Stimulated activated CD4-positive, alpha-beta T cell treated with anti-CD3 and anti-CD28 coated beads, TNF-alpha, amount 100 ng/mL, for 24 hours (primary cell): ENCODE results near the gene ATP1A1.
A peak's percentile ranks its signal among the peaks of the same experiment; 100 is the strongest.

Experiments used
- DNase-seq, 3 experiments: peaks; one replicate each; pipeline ENCODE4 v3.0.0-alpha.2; 2020; ENCODE audit warnings: low read depth in 3 of 3

ATP1A1 gene

DNA sequence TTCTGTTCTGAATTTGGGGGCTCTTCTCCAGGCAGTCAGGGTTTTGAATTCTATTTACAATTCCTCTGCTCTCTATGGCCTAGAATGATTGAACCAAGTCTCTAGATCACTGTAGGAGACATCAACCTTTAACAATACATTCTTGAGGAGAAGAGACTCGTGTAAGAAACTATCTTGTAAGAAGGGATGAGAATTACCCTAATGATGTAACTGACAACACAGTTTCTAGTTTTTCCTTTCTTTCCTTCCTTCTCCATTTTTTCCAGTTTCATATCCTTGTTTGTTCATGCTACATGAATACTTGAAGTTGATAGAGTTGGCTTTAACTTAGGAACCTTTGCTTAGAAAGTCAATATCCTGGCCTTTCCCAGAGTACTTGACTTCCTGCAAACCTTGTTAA lies 1.3 kb upstream of the ATP1A1 start:
- no peak for DNase-seq

DNA sequence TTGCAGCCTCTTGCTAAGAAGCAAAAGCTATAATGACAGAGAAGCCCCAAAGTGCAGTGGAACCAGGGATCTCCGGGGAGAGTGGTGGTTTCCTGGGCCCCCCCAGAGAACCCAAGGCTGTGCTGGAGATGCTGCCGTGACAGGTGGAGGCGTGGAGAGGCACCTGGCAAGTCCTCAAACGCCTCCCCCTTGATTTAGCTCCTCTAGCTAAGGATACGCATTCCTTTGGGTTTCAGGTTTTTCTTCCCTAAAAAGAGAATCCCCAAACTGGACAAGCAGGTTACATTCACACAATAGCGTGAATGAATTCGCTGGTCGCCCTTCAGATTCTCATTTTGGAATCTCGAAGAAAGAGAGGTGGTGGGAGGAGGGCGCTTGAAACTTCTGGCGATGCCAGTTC lies 853 bp upstream of the ATP1A1 start:
- DNase-seq: no peak

DNA sequence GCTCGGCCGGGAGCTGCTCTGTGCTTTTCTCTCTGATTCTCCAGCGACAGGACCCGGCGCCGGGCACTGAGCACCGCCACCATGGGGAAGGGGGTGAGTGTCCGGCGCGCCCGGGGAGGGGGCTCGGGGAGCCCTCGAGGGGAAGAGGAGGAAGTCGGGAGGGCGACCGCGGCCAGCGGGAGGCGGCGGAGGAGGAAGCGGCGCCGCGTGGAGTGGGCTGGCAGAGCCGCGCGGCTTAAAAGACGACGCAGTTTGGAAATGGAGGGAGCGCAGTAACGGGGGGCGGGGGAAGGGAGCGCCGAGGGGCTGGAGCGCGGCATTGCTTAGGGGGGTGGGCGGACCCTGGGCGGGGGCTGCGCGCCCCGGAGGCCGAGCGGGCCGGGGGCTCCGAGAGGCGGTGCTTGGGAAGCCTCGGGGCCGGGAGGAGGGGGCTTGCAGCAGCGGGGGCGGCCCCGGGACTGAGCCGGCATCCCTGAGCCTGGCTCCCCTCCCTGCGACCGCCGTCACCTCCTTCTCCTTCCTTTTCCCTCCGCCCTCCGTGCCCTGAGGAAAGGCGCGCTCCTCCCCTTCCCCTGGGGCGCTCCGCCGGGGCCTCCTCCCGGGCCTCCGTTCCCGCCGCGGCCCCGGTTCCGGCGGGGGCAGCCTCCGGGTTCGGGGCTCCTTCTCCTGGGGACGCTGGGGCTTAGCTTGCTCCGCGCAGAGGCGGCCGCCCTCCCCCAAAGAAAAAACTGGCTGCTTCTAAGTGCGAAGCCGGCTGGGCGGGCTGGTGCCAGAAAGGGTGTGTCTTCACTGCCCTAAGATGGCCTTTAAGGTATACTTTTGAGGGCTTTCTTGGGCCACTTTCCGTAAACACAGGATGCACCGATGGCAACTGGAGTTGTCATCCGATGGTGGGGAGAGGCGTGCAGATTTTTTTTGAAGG lies 648 bp downstream of the ATP1A1 start:
- peak in 2 of 3 experiments; percentile 13 to 47 for DNase-seq

DNA sequence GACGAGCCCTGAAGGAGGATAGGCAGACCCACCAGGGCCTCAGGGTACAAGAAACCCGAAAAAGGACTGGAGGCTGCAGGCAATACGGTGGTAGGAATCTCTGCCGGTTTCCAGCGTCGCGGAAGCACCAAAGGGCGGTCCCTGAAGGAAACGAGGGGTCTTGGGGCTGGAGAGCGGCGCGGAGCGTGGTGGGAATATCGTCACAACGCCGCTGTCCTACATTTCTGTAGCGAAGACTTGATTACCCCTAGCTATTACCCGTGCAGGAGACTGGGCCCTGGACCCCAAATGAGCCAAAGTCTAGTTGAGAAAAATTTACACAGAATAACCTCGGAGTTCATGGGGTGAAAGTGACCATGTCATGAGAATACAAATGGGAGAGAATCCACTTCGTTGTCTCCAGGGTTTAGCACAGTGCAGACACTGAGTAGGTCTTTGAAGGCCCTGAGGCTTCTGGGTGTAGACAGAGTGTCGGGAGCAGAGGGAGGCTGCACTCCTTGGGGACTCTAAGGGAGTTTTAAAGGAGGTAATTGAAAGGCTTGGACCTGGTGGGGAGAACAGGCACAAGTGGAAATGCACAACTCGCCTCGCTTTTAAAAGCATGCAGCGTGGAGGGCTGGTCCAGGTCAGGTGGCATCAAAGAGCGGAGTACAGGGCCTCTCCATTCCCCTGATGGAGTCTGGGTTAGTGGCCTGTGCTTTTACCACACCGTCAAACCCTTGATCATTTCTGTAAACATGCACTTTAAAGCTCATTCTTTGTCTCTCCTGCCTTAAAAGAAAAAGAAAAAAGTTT lies 1.5 kb downstream of the ATP1A1 start:
- peak in 1 of 3 experiments; percentile 19 for DNase-seq

DNA sequence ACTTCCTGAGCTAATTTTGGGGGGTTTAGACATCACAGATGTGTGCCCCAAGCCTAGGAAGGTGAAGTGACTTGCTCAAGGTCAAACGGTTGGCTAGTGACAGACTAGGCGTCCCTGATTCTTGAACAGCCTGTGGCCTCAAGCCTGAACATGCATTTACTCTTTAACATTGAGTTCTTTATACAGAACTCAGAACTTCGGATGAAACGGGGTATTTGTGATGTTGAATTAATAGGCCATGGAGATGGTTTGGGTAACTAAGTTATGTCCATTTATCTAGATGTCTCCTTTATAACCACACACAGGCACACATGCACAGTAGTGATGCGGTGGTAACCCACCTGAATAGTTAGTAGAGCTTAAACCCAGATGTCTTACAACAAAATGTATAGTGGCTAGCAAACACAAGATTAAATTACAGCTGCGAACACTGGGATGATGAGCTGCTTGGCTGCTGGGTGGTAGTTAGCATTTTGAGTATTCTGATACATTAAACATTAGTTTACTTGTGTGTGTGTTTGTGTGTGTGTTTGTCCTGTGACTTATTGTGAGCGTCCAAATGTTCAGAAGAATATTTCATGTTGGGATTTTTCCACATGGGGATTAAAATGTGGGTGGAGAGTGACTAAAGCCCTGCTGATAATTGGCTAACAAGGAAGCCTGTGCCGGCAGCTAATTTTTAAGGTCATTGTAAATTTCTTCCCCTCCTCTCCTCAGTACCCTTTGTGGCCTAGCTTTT lies 2.3 kb downstream of the ATP1A1 start:
- no peak for DNase-seq

DNA sequence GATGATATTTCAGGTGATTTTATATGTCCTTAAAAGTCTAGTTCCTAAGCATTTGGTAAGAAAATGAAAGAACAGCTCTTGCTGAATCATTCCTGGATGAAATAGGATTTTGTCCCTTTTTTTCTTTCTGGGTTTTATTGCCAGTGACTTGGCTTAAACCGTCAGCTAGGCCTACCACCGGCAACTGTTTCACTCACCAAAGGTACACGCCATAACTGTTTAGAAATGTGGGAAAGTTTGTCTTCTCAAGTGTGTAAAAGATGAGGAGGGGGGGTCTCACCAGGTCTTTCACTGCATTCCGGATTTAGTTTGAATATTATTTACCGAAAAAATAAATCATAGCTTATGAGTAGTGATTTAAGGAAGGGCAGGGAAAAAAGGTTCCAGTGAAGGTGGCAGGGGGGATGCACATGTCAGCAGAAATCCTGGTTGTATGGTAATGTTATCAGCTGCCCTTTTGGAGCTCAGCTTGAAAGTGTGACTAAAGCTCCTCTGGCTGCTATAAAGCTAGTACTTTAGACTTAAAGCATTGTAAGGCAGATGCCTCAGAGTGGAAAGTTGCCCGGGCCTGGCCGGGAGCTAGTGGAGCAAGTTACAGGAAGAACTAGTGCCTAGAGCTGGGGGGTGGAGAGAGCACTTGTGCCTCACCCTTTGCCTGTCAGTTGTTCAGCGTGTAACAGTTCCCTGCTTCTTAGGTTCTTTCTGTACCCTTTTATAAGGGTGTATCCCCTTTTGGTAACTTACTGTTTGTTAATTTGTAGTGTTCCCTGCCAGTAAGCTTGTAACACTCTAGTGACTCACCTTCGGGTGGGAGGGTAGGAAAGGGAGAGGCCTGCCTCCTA lies 3.1 kb downstream of the ATP1A1 start:
- DNase-seq: peak in 2 of 3 experiments; percentile 9 to 59

DNA sequence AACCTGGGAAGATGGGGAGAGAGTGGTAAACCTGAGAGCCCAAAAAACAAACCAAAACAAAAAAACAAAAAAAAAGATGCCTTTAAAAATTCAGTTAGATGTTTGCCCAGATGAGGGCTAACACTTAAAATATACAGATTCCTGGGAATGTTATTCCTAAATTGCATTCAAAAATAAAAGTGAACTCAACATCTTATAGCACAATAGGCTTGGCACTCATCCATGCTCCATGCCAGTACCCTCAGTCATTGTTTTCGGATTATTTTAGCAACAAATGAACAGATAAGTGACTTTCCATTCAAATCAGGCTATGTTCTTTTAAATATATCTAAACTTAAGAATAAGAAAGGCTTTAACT lies 3.7 kb downstream of the ATP1A1 start:
- DNase-seq: no peak

DNA sequence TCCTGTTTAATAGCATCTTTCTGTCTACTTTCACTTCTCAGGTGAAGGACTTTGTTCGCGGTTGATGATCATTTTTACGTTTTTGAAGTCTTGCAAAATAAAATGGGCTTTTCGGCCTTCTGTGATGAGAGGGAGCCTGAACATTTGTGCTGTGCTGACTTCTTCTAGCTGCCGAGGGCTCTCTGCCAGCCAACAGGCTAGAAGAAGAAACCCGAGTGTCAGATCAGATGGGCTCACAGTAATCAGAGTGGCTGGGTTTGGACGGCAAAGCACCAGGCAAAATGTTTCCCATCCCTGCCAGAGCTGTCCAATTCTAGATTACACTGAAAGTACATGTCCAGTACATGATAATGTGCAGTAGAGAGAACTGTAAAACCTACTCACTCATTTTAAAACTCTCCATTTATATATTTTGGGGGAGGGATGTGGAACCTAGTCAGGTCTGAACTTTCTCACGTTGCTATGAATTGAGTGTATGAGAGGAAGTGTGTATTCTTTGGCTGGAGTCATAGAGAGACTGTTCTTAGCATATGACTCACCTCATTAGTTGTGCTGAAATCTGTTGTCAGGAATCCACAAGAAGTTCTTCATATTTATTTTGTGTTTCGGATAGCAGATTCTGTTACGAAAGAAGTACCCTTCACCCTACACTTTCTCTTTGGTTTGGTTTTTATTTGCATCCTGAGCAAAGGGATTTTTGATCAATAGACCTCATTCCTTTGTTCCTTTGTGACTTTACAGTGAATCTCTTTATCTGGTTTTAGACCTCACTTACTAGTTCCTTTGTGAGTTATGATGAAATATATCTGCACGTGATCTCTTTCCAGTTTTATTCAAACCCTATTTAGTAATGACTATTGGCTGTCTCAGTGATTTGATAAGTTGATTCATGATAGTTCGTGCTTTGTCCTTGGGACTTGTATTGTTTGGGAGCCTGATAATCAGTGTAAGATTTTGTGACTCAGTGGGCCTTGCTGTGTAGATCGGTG lies 4.8 kb downstream of the ATP1A1 start:
- peak in 1 of 3 experiments; percentile 11 for DNase-seq

DNA sequence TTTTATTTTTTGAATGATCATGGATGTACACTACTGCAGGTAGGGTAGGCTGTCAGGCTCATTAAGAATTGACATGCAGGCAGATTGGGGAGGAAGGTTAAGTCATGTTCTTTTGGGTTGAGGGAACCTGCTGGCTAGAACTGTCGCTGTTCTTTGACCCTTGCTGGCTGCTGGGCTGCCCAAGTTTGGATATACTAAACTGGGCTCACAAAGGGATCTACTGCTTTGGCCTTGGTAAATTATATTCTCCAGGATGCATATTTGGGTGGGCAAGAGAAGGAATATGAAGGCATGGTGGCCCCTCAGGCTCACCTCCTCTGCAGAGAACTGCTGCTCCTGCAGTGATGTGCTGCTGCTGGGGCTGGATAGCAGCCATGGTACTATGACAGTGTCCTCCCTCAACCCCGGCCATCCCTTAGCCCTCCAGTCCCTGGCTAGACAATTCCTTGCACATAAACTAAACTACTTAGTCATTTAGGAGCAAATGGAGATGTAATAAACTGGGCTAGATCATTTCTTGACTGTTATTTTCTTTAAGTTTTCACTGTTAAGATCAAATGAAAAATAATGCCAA lies 6.1 kb downstream of the ATP1A1 start:
- no peak for DNase-seq

DNA sequence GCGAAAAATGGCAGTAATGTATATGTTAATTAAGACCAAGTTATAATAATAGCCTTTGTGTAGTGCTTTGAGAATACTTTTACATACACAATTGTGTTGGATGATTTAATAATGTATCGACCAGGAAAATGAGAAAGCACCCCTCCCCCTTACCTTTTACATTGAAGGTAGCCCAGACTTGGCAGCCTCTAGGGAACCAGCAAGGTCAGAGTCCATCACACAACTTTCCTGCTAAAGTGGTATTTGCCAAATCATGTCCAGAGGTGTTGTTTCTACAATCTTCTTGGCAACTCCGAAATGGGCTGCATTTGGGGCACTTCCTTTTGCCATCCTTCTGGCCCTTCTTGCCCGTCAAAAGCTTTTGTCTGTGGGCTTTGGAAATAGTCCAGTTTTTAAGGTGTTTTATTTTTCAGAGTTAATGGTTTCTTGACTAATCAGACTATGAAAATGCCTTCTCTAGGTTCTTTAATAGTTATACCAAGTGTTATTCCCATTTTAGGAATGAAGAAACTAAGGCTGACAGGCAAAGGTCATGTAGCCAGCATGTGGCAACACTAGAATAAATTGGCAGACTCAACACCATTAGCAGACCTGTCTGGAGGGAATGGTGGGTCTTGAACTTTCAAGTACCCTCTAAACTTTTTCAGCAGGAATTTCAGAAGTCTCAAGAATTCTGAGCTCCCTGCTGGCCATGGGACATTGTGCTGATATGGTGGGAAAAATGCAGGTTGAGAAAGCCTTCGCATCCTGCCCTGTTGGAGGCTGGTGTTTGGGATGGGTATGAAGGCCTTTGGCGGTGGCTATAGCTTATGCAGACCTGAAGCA lies 6.8 kb downstream of the ATP1A1 start:
- DNase-seq: no peak

DNA sequence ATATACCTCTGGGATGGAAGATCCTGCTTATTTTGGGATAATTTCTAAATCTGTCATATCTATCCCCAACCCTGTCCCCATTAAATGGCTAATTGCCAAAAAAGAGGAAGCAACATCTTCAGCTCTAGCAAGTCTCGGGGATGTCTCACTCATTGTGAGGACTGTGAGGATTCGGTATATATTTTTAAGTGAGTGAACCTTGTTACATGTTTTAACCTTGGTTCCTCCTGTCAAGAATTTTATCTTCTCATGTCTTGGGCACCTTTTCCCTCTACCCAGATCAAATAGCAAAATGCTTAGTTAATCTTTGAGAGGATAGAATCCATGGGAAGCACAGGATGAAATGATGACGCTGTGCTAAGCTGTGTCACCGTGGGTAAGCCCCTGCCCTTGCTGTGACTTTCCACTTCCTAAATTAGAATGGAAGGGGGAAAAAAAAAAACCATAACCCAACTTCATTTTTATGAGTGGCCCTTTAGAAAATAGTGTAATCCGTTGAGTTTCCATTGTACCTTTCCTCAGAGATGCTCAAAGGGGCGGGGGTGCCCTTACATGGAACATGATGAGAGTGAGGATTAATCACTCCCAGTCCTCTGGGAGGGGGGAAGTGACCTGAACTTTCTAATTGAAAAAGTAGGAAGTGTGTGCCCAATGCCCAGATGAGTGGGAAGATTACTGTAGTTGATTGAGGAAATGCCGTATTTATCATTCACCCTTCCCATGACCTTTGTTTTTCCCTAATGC lies 7.6 kb downstream of the ATP1A1 start:
- no peak for DNase-seq

DNA sequence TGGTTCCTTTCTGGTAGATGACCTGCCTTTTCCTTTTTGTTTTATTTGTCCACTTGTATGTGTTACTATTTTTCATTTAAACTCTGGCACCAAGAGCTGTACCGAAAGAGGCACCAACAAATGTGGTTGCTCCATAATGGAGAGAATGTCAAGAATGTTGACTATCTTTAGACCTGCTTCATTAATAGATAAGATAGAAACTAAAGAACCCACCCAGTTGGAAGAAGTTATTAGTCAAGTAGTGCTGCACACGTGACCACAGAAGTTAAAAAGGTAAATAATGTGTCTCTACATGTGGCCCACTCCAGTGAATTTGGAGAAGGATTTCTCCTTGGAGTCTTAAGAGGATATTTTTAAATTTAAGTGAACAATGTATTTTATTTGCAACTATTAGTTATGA lies 9.3 kb downstream of the ATP1A1 start:
- no peak for DNase-seq

DNA sequence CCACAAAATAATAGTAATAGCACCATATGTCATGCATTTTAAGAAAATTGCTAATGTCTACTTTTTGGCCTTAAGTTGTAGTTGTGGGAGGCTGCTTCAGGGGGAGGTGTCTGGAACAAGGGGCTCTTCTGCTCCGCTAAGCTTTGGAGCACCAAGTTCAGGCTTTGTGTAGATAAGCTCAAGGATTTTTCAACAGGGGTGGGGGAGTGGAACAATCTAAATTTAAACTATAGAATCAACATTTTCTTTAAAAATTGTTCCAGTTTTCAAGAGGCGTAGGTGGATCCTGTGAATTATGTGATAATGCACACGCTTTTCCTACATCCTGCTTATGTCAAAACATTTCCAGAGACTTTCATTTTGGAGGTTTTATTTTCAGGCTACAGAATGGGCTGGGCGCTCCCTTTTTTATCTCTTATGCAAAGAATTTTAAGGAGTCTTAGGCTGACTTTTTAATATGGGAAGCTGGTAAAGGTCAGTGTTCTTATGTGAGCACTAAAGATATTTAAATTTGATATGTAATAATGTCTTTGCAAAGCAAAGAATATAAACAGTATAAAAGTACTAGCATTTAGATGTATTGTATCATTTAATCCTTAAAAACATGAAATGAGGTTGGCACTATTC lies 9.9 kb downstream of the ATP1A1 start:
- no peak for DNase-seq

DNA sequence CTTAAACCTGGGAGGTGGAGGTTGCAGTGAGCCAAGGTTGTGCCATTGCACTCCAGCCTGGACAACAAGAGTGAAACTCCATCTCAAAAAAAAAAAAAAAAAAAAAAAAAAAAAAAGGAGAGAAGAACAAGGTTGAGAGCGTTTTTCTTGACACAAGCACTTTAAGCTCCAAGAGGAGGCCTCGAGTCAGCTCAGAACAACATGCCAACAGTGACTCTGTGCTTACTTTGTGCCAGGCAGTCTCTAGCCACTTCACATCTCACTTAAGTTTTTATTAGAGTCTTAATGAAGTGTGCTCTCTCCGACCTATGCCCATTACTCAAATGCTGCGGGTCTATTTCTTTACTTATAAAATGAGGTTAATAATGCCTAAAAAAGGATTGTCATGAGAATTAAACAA lies 13.0 kb downstream of the ATP1A1 start:
- no peak for DNase-seq

DNA sequence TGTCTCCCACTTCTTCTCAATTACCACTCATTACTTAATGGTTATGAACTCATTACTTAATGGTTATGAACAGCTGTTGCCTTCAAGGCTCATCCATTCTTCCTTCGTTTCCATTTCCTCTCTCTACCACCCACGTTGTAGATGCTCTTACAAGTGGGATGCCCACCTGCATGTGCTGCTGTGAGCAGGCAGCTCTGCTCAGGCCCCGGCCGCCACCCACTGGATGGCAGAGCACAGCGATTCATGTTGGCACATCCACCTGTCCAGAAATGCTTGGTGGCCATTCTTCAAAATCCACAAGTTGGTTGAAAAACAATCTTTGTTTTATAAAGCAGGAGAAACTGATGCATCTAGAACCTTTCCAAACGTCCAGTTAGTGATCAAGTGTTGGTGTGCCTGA lies 14.5 kb downstream of the ATP1A1 start:
- no peak for DNase-seq

DNA sequence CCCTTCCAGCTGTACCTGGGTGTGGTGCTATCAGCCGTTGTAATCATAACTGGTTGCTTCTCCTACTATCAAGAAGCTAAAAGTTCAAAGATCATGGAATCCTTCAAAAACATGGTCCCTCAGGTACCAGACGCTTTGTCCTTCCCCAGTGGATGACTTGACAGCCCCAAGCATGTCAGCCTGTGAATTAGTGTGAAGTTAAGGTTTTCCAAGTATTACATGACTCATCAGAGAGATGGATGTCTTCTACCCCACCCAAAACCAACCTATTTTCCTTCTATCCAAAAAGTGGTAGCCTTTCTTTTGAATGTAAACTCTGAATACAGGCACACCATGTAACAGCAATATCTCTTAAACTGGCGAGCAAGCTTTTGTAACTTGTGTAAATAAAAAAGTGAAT lies 15.1 kb downstream of the ATP1A1 start:
- DNase-seq: no peak

DNA sequence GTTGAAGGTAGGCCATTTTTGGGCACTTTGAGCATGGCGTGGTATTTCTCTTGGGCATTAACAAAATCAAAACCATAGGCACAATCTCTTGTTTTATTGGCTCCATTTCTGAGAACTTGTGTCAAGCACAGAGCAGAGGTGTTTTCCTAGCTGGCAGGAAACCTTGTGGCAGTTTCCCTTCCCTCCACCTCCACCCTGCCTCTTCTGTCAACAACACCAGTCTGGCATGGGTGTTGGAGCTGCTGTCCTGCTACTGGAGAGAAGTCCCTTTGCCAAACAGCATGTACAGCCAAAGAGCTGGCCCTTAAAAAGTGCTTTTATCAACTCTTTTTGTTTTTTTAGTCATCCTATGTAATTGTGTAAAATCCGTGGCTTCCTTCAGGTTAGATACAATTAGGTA lies 16.0 kb downstream of the ATP1A1 start:
- no peak for DNase-seq

DNA sequence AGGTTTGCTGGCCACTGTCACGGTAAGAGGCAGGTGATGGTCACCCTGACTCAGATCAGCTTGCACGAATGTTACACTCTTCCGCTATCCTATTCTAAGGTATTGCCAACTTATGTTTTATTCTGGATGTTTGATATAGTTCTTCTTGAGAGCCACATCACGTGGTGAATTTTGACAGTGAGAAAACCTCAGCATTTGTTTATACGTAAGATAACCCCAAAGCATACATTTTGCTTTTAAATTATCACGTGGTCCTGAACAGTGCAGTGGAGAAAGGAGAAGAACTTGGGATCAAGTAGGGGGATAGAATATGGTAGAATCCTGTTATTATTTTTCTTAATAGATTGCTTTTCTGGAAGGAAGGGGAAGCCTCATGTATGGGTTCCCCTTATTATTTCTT lies 16.6 kb downstream of the ATP1A1 start:
- no peak for DNase-seq
